Panc1 (cell line): ENCODE results near the gene CASP10. TPM values are rescaled to one million over a fixed set of nuclear protein-coding genes. Genes with fewer than 3 reads are reported as not detected.

Source experiments
- ATAC-seq: fragments of 200-7000 bp; cut with Tn5 transposase; 2 replicates; pipeline ENCODE4 v1.9.1; 2020; ENCODE audit warnings: mild to moderate bottlenecking, moderate library complexity
- BruUV-seq: library from RNA; stranded (reverse); fragments of 400-500 nt; replicated peaks from 2 replicates; lab custom pipeline; 2021; lab: Mats Ljungman, UMichigan
- CTCF ChIA-PET: fragments of 300-600 bp; sonication (Branson Sonifier 250); formaldehyde crosslinking; loops from one replicate; lab custom pipeline; 2022; ENCODE audit warnings: antibody characterized with exemption; lab: Charles Lee
- POLR2A ChIA-PET: fragments of 300-600 bp; sonication (Branson Sonifier 250); formaldehyde crosslinking; loops from one replicate; lab custom pipeline; 2022; ENCODE audit warnings: antibody characterized with exemption; lab: Charles Lee
- DNase-seq: peaks from one replicate; pipeline ENCODE4 v3.0.0-alpha.2; 2010; ENCODE audit warnings: low read depth, low spot score
- H3K27ac ChIP-seq: 2 replicates; pipeline ENCODE4 v1.5.1; 2011; ENCODE audit warnings: mild to moderate bottlenecking, low read length, inconsistent platforms
- H3K27me3 ChIP-seq: fragments of 200-500 bp; sonication (Bioruptor generic); 2 replicates; pipeline ENCODE4 v1.6.0; 2014; ENCODE audit warnings: low read length, inconsistent platforms; ENCODE audit not compliant: control insufficient read depth, insufficient read depth
- H3K36me3 ChIP-seq: fragments of 200-500 bp; sonication (Bioruptor generic); 2 replicates; pipeline ENCODE4 v1.5.1; 2014; ENCODE audit warnings: inconsistent platforms, mild to moderate bottlenecking, low read length, moderate library complexity; ENCODE audit not compliant: control insufficient read depth, insufficient read depth
- H3K4me1 ChIP-seq: 2 replicates; pipeline ENCODE4 v1.5.1; 2011; ENCODE audit warnings: inconsistent platforms, mild to moderate bottlenecking, low read length, moderate library complexity; ENCODE audit not compliant: control insufficient read depth, insufficient read depth
- H3K4me3 ChIP-seq, 2 experiments: 2 replicates each; pipeline ENCODE4 v1.5.1; 2011 to 2012; ENCODE audit warnings: low read depth in 2 of 2, low read length in 2 of 2, mild to moderate bottlenecking in 2 of 2, inconsistent platforms in 1 of 2, moderate library complexity in 1 of 2
- H3K9me3 ChIP-seq: fragments of 200-500 bp; sonication (Bioruptor generic); 2 replicates; pipeline ENCODE4 v1.5.1; 2014; ENCODE audit warnings: low read depth, mild to moderate bottlenecking, inconsistent platforms, low read length, moderate library complexity; ENCODE audit not compliant: control insufficient read depth, insufficient read depth
- CTCF ChIP-seq: fragments of 450-650 bp; IDR thresholded peaks from 2 replicates; pipeline ENCODE4 v1.5.1; 2017; ENCODE audit warnings: mild to moderate bottlenecking
- POLR2AphosphoS5 ChIP-seq: IDR thresholded peaks from 2 replicates; pipeline ENCODE4 v1.6.1; 2012; ENCODE audit warnings: mild to moderate bottlenecking, low read depth, low read length, moderate library complexity
- REST ChIP-seq, 2 experiments: IDR thresholded peaks; 2 replicates each; pipeline ENCODE4 v1.6.1; 2011 to 2012; ENCODE audit warnings: low read depth in 2 of 2, control low read depth in 1 of 2, low read length in 1 of 2, mild to moderate bottlenecking in 1 of 2, moderate library complexity in 1 of 2; ENCODE audit not compliant: insufficient read depth in 1 of 2
- SIN3A ChIP-seq: IDR thresholded peaks from 2 replicates; pipeline ENCODE4 v1.6.1; 2012; ENCODE audit warnings: low read depth, mild to moderate bottlenecking, low read length, moderate library complexity, borderline replicate concordance; ENCODE audit not compliant: insufficient read depth
- TCF7L2 ChIP-seq: IDR thresholded peaks from 2 replicates; pipeline ENCODE4 v1.6.1; 2011; ENCODE audit warnings: mild to moderate bottlenecking, low read depth, low read length, inconsistent platforms
- in situ Hi-C: cut with HindIII; loops from 2 replicates; pipeline ENCODE4 v1.10.0; 2016; ENCODE audit warnings: low sequenced_read_pairs, low pct_unique_long_range_greater_than_20kb
- intact Hi-C: fragments of 100-400 bp; cut with micrococcal nuclease; formaldehyde crosslinking; loops from one replicate; pipeline ENCODE4 v1.10.0; 2022; ENCODE audit not compliant: unreplicated experiment
- total RNA-seq: library from RNA; stranded (reverse); gene quantifications from one replicate; pipeline ENCODE4 v1.2.1, GENCODE V29; 2021; ENCODE audit not compliant: unreplicated experiment

The CASP10 gene
- total RNA-seq, 1 experiment from 2014 or later: 0.87 TPM

- CTCF ChIA-PET: interaction anchor here (1.4 kb wide), 1 partner anchor 15 kb away, joined by 3 read pairs; no protein-coding TSS in a partner anchor
- no TSS peak for BruUV-seq
- H3K36me3 ChIP-seq: no peaks in the 10 kb centered on the region
- intact Hi-C loops: no loop called here
- no peak for ATAC-seq
- H3K27me3 ChIP-seq: no peaks in the 10 kb centered on the region
- H3K4me1 ChIP-seq: no peaks in the 10 kb centered on the region
- POLR2A ChIA-PET: no interaction called here
- H3K27ac ChIP-seq: no peak overlapping the region
- in situ Hi-C loops: no loop called here
- no peaks in the 10 kb centered on the region for H3K9me3 ChIP-seq
- H3K4me3 ChIP-seq: no peak overlapping the region
- TF ChIP-seq REST (IDR thresholded peaks at IDR 0.05; ENCODE audit: insufficient read depth in 1 of 2, low read depth in 2 of 2, low read length in 1 of 2) (no peak), TCF7L2 (no peak), POLR2AphosphoS5 (no peak)
- no peak for DNase-seq
These were observed 21.1 kb downstream of the CASP10 start for GRCh38 chr2:201203916-201204654.

GRCh38 chr2:201204655-201205514 is 21.9 kb downstream of the CASP10 start:
- Histone ChIP-seq H3K4me3 (no peak overlapping the region), H3K27ac (no peak overlapping the region), H3K9me3 (no peaks in the 10 kb centered on the region), H3K36me3 (no peaks in the 10 kb centered on the region), H3K4me1 (no peaks in the 10 kb centered on the region), H3K27me3 (no peaks in the 10 kb centered on the region)
- no peak for ATAC-seq
- intact Hi-C loops: no loop called here
- ChIA-PET POLR2A (no interaction called here), CTCF (interaction anchor here (1.4 kb wide), 1 partner anchor 14 kb away, joined by 3 read pairs; no protein-coding TSS in a partner anchor)
- BruUV-seq: no TSS peak
- no peak for TF ChIP-seq CTCF
- in situ Hi-C loops: no loop called here
- DNase-seq: no peak

GRCh38 chr2:201205515-201205849 is 22.5 kb downstream of the CASP10 start:
- intact Hi-C loops: no loop called here
- H3K4me3 ChIP-seq: no peak overlapping the region
- TF ChIP-seq CTCF: no peak
- TF ChIP-seq TCF7L2: no peak
- TF ChIP-seq POLR2AphosphoS5: no peak
- no peak for TF ChIP-seq SIN3A
- no peak for TF ChIP-seq REST (IDR thresholded peaks at IDR 0.05; ENCODE audit: insufficient read depth in 1 of 2, low read depth in 2 of 2, low read length in 1 of 2)
- DNase-seq (no peak), ATAC-seq (no peak)
- no peak overlapping the region for H3K27ac ChIP-seq
- H3K9me3 ChIP-seq: no peaks in the 10 kb centered on the region
- ChIA-PET POLR2A (no interaction called here), CTCF (no interaction called here)
- no peaks in the 10 kb centered on the region for H3K27me3 ChIP-seq
- in situ Hi-C loops: no loop called here
- H3K4me1 ChIP-seq: no peaks in the 10 kb centered on the region
- BruUV-seq: no TSS peak
- H3K36me3 ChIP-seq: no peaks in the 10 kb centered on the region
